Measurements from ENCODE around the gene KLHDC10.

KLHDC10 gene

GRCh38 chr7:130114374-130114773, 44.0 kb downstream of the KLHDC10 start:
- Histone ChIP-seq H2AFZ (ENCODE audit: low read depth) (no peak overlapping the region), H3K36me3 (ENCODE audit: insufficient read depth) (no peaks in the 10 kb centered on the region), H3K4me1 (ENCODE audit: low read depth, poor library complexity, severe bottlenecking) (peaks cover 6% of the 10 kb centered on the region), H3K9ac (no peak overlapping the region), H3K27ac (no peak overlapping the region), H3K4me2 (no peak overlapping the region), H3K4me3 (IDR thresholded peaks at IDR 0.05; ENCODE audit: insufficient read depth, low read depth, low read length) (no peak overlapping the region), H3K27me3 (ENCODE audit: insufficient read depth, low read depth) (no peaks in the 10 kb centered on the region), H4K20me1 (ENCODE audit: insufficient read depth) (no peaks in the 10 kb centered on the region), H3K79me2 (ENCODE audit: insufficient read depth, low read depth) (no peaks in the 10 kb centered on the region)
- TF ChIP-seq CTCF (conservative IDR thresholded peaks at IDR 0.05; ENCODE audit: low read depth, low read length): no peak

- H3K27ac ChIP-seq: no peak overlapping the region
Measured at GRCh38 chr7:130114776-130115175, 44.4 kb downstream of the KLHDC10 start.

GRCh38 chr7:130118294-130118693, 48.0 kb downstream of the KLHDC10 start:
- no peak overlapping the region for H3K4me2 ChIP-seq
- no peak overlapping the region for H3K27ac ChIP-seq
- no peaks in the 10 kb centered on the region for H4K20me1 ChIP-seq (ENCODE audit: insufficient read depth)
- no peak overlapping the region for H3K9ac ChIP-seq
- H3K27me3 ChIP-seq (ENCODE audit: insufficient read depth, low read depth): no peaks in the 10 kb centered on the region
- no peak overlapping the region for H3K4me3 ChIP-seq (IDR thresholded peaks at IDR 0.05; ENCODE audit: insufficient read depth, low read depth, low read length)
- 0 out of 2 replicates have a peak, but pooled peaks cover 4% of the 10 kb centered on the region for H3K36me3 ChIP-seq (ENCODE audit: insufficient read depth)
- no peaks in the 10 kb centered on the region for H3K4me1 ChIP-seq (ENCODE audit: low read depth, poor library complexity, severe bottlenecking)
- H2AFZ ChIP-seq (ENCODE audit: low read depth): no peak overlapping the region
- no peaks in the 10 kb centered on the region for H3K79me2 ChIP-seq (ENCODE audit: insufficient read depth, low read depth)
- no peak for TF ChIP-seq CTCF (conservative IDR thresholded peaks at IDR 0.05; ENCODE audit: low read depth, low read length)

More at GRCh38 chr7:130114776-130115175, 44.4 kb downstream of the KLHDC10 start:
- TF ChIP-seq CTCF (conservative IDR thresholded peaks at IDR 0.05; ENCODE audit: low read depth, low read length): no peak
- H3K27me3 ChIP-seq (ENCODE audit: insufficient read depth, low read depth): no peaks in the 10 kb centered on the region
- no peak overlapping the region for H3K4me3 ChIP-seq (IDR thresholded peaks at IDR 0.05; ENCODE audit: insufficient read depth, low read depth, low read length)
- H4K20me1 ChIP-seq (ENCODE audit: insufficient read depth): no peaks in the 10 kb centered on the region
- H3K79me2 ChIP-seq (ENCODE audit: insufficient read depth, low read depth): no peaks in the 10 kb centered on the region
- H2AFZ ChIP-seq (ENCODE audit: low read depth): no peak overlapping the region
- no peaks in the 10 kb centered on the region for H3K36me3 ChIP-seq (ENCODE audit: insufficient read depth)
- H3K4me2 ChIP-seq: no peak overlapping the region
- no peak overlapping the region for H3K9ac ChIP-seq
- H3K4me1 ChIP-seq (ENCODE audit: low read depth, poor library complexity, severe bottlenecking): peaks cover 6% of the 10 kb centered on the region

GRCh38 chr7:130118801-130119200, 48.5 kb downstream of the KLHDC10 start:
- Histone ChIP-seq H4K20me1 (ENCODE audit: insufficient read depth) (no peaks in the 10 kb centered on the region), H3K4me2 (no peak overlapping the region), H3K36me3 (ENCODE audit: insufficient read depth) (0 out of 2 replicates have a peak, but pooled peaks cover 4% of the 10 kb centered on the region), H3K27ac (no peak overlapping the region), H3K27me3 (ENCODE audit: insufficient read depth, low read depth) (no peaks in the 10 kb centered on the region), H2AFZ (ENCODE audit: low read depth) (no peak overlapping the region), H3K4me3 (IDR thresholded peaks at IDR 0.05; ENCODE audit: insufficient read depth, low read depth, low read length) (no peak overlapping the region), H3K4me1 (ENCODE audit: low read depth, poor library complexity, severe bottlenecking) (no peaks in the 10 kb centered on the region), H3K79me2 (ENCODE audit: insufficient read depth, low read depth) (no peaks in the 10 kb centered on the region), H3K9ac (no peak overlapping the region)
- TF ChIP-seq CTCF (conservative IDR thresholded peaks at IDR 0.05; ENCODE audit: low read depth, low read length): no peak
